Neuron (in vitro differentiated cells): ENCODE results near the gene RPLP2.

Experiments
- H2AFZ ChIP-seq: one replicate; pipeline ENCODE4 v1.6.1; 2013; ENCODE audit warnings: low read depth, mild to moderate bottlenecking, inconsistent platforms, low read length, moderate library complexity
- H3K27me3 ChIP-seq: one replicate; pipeline ENCODE4 v1.6.1; 2013; ENCODE audit warnings: low read length; ENCODE audit not compliant: insufficient read depth
- H3K36me3 ChIP-seq: one replicate; pipeline ENCODE4 v1.6.1; 2013; ENCODE audit warnings: low read length; ENCODE audit not compliant: insufficient read depth
- H3K4me1 ChIP-seq: one replicate; pipeline ENCODE4 v1.6.1; 2013; ENCODE audit warnings: low read length; ENCODE audit not compliant: insufficient read depth
- H3K4me3 ChIP-seq: 2 replicates; pipeline ENCODE4 v1.5.1; 2013; ENCODE audit warnings: mild to moderate bottlenecking, low read length, moderate library complexity
- H3K9me3 ChIP-seq: one replicate; pipeline ENCODE4 v1.6.1; 2013; ENCODE audit warnings: low read length

The RPLP2 gene

GRCh38 chr11:791658-792534 is 17.9 kb upstream of the RPLP2 start:
- Histone ChIP-seq H3K27me3 (no peaks in the 10 kb centered on the region), H3K36me3 (peaks cover 29% of the 10 kb centered on the region), H2AFZ (no peak overlapping the region), H3K9me3 (no peaks in the 10 kb centered on the region), H3K4me1 (peaks cover 26% of the 10 kb centered on the region), H3K4me3 (no peak overlapping the region)

- Histone ChIP-seq H3K4me3 (no peak overlapping the region), H3K36me3 (peaks cover 29% of the 10 kb centered on the region), H2AFZ (no peak overlapping the region), H3K4me1 (peaks cover 28% of the 10 kb centered on the region), H3K27me3 (no peaks in the 10 kb centered on the region), H3K9me3 (no peaks in the 10 kb centered on the region)
Measured at GRCh38 chr11:792535-792821, 17.3 kb upstream of the RPLP2 start.

GRCh38 chr11:792873-793272 is 16.9 kb upstream of the RPLP2 start:
- H3K36me3 ChIP-seq: peaks cover 29% of the 10 kb centered on the region
- no peak overlapping the region for H3K4me3 ChIP-seq
- H2AFZ ChIP-seq: no peak overlapping the region
- peaks cover 28% of the 10 kb centered on the region for H3K4me1 ChIP-seq
- H3K9me3 ChIP-seq: no peaks in the 10 kb centered on the region
- no peaks in the 10 kb centered on the region for H3K27me3 ChIP-seq

GRCh38 chr11:793556-793955 is 16.2 kb upstream of the RPLP2 start:
- peaks cover 28% of the 10 kb centered on the region for H3K4me1 ChIP-seq
- H2AFZ ChIP-seq: no peak overlapping the region
- no peaks in the 10 kb centered on the region for H3K9me3 ChIP-seq
- H3K4me3 ChIP-seq: no peak overlapping the region
- H3K27me3 ChIP-seq: no peaks in the 10 kb centered on the region
- peaks cover 29% of the 10 kb centered on the region for H3K36me3 ChIP-seq

- no peak overlapping the region for H2AFZ ChIP-seq
- H3K9me3 ChIP-seq: no peaks in the 10 kb centered on the region
- no peak overlapping the region for H3K4me3 ChIP-seq
- H3K36me3 ChIP-seq: peaks cover 31% of the 10 kb centered on the region
- peaks cover 23% of the 10 kb centered on the region for H3K4me1 ChIP-seq
- no peaks in the 10 kb centered on the region for H3K27me3 ChIP-seq
Measured at GRCh38 chr11:794013-794765, 15.6 kb upstream of the RPLP2 start.

- Histone ChIP-seq H3K4me1 (peaks cover 22% of the 10 kb centered on the region), H3K9me3 (no peaks in the 10 kb centered on the region), H3K4me3 (no peak overlapping the region), H3K36me3 (peaks cover 38% of the 10 kb centered on the region), H3K27me3 (no peaks in the 10 kb centered on the region), H2AFZ (no peak overlapping the region)
Measured at GRCh38 chr11:794766-795633, 14.8 kb upstream of the RPLP2 start.

- Histone ChIP-seq H3K4me1 (peaks cover 22% of the 10 kb centered on the region), H3K27me3 (no peaks in the 10 kb centered on the region), H3K9me3 (no peaks in the 10 kb centered on the region), H2AFZ (no peak overlapping the region), H3K4me3 (peak overlapping the region; percentile 70), H3K36me3 (peaks cover 47% of the 10 kb centered on the region)
Measured at GRCh38 chr11:795634-796564, 13.9 kb upstream of the RPLP2 start.

GRCh38 chr11:796565-797295 is 13.0 kb upstream of the RPLP2 start:
- Histone ChIP-seq H3K4me1 (peaks cover 22% of the 10 kb centered on the region), H3K27me3 (no peaks in the 10 kb centered on the region), H2AFZ (no peak overlapping the region), H3K9me3 (no peaks in the 10 kb centered on the region), H3K4me3 (peak overlapping the region; percentile 70), H3K36me3 (peaks cover 50% of the 10 kb centered on the region)

GRCh38 chr11:797296-798092 is 12.3 kb upstream of the RPLP2 start:
- H3K9me3 ChIP-seq: no peaks in the 10 kb centered on the region
- no peaks in the 10 kb centered on the region for H3K27me3 ChIP-seq
- H3K4me1 ChIP-seq: peaks cover 22% of the 10 kb centered on the region
- H2AFZ ChIP-seq: no peak overlapping the region
- H3K4me3 ChIP-seq: peak overlapping the region; percentile 70
- peaks cover 50% of the 10 kb centered on the region for H3K36me3 ChIP-seq

- Histone ChIP-seq H3K9me3 (no peaks in the 10 kb centered on the region), H3K36me3 (peaks cover 47% of the 10 kb centered on the region), H3K4me3 (peak within 1 kb of the TSS; percentile 70), H3K27me3 (no peaks in the 10 kb centered on the region), H2AFZ (no peak within 1 kb of the TSS), H3K4me1 (peaks cover 23% of the 10 kb centered on the region)
Measured at GRCh38 chr11:798093-798713, 11.6 kb upstream of the RPLP2 start, which contains the start of gene SLC25A22. TSS of gene SLC25A22 (minus strand) at chr11:798281. CDS start at chr11:795006, 3,275 bp downstream.
